ENCODE data around the gene STYXL2.

The STYXL2 gene

GRCh38 chr1:167107456-167107855 lies 13.6 kb downstream of the STYXL2 start:
- TF ChIP-seq, protein P1, sequence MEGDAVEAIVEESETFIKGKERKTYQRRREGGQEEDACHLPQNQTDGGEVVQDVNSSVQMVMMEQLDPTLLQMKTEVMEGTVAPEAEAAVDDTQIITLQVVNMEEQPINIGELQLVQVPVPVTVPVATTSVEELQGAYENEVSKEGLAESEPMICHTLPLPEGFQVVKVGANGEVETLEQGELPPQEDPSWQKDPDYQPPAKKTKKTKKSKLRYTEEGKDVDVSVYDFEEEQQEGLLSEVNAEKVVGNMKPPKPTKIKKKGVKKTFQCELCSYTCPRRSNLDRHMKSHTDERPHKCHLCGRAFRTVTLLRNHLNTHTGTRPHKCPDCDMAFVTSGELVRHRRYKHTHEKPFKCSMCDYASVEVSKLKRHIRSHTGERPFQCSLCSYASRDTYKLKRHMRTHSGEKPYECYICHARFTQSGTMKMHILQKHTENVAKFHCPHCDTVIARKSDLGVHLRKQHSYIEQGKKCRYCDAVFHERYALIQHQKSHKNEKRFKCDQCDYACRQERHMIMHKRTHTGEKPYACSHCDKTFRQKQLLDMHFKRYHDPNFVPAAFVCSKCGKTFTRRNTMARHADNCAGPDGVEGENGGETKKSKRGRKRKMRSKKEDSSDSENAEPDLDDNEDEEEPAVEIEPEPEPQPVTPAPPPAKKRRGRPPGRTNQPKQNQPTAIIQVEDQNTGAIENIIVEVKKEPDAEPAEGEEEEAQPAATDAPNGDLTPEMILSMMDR (IDR thresholded peaks at IDR 0.05; ENCODE audit: low read depth, low read length) = no peak

GRCh38 chr1:167109125-167109524 lies 15.2 kb downstream of the STYXL2 start:
- DNase-seq (ENCODE audit: extremely low read depth, low read depth) = no peak
- TF ChIP-seq, protein P1 (IDR thresholded peaks at IDR 0.05; ENCODE audit: low read depth, low read length) = no peak

More at GRCh38 chr1:167107456-167107855, 13.6 kb downstream of the STYXL2 start:
- DNase-seq (ENCODE audit: extremely low read depth, low read depth) = no peak

DNA sequence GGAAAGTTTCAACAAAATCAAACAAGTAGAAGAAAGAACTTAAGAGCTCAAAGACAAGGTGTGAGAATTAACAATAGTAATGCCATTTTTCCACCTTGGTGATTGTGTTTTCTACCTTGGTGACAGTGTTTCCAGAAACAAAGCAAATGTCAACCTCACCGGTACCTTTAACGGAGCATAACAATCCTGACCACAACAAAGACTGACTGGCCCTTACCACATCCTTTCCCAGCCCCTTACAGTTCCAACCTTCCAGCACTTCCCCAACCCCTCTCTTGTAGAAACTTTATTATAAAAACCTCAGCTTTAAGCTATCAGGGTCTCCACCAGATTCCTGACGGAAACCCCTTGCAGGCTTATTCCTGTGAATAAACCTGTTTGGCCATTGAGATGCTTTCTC lies 16.7 kb downstream of the STYXL2 start:
- no peak for DNase-seq (ENCODE audit: extremely low read depth, low read depth)
- TF ChIP-seq, protein P1 (IDR thresholded peaks at IDR 0.05; ENCODE audit: low read depth, low read length) = no peak

DNA sequence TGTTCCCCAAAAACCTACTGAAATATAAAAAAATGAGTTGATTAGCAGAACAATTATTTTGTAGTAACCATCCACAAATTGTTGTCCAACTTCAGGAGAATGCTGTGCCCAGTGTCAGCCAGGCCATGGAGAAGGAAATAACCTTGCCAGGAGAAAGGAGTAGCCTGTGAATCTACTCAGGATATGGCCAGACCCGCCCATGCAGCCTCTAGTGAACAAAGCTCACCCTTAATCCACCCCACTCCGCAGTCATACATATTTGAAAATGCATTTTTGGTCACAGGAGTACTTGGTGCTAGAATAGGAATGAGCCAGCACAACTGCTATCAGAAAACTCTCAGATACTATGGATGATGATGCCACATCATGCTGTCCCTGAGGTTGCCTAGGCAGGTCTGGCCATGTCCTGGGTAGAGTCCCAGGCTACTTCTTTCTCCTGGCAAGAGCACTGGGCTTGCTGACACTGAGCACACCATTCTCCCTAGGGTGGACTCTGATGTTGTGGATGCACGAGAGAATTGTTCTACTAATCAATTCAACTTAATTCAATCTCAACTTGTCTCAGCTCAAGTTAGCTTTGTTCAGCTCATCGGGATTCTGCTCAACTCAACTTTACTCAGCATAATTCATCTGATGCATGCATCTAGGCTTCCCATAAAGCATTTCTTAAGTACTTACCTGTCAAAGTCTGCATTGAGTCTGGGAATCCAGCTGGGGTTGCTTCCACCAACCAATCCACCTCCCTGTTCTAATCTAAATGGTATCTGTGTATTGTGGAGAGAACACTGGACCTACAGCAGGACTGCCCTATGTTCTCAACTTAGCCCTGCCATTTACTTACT lies 18.2 kb downstream of the STYXL2 start:
- DNase-seq (ENCODE audit: extremely low read depth, low read depth) = no peak
- TF ChIP-seq, protein P1 (IDR thresholded peaks at IDR 0.05; ENCODE audit: low read depth, low read length) = no peak

DNA sequence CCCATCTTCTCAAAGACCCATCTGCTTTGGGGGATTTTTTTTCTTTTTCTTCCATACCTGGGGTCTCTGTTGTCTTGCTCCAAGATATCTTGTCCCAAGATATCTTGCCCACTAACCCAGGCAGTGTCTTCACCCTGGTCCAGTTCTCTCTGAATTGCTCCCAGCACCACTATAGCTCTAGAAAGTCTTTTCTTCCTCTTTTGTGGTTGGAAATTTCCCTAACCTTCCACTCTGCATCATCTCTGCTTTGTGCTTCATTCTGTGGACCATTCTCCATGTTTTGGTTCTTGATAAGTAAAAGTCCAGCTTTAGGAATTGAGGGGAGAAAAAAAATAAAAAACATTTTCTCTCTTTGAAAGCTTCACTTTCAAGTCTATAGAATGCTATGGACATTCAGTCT lies 20.9 kb downstream of the STYXL2 start:
- TF ChIP-seq, protein P1 (IDR thresholded peaks at IDR 0.05; ENCODE audit: low read depth, low read length) = no peak
- no peak for DNase-seq (ENCODE audit: extremely low read depth, low read depth)

DNA sequence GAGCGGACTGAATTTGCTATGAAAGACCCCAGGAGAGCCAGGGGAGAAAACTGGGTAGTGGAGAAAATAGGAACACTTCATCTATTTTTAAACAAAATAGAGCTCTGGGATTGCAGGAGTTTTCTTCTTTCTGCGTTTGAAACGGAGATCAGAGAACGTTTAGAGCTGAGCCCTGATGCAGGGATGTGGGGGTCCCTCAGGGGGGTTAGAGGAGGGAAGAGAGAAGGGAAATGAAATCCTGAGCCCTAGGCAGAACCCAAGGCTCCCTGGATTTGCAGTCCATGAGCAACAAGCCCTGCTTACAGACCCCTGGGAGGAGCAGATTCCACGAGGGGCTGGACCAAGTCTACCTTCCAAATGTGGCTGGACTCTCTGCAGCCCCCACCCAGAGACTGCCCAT lies 21.8 kb downstream of the STYXL2 start:
- TF ChIP-seq, protein P1 (IDR thresholded peaks at IDR 0.05; ENCODE audit: low read depth, low read length) = no peak

DNA sequence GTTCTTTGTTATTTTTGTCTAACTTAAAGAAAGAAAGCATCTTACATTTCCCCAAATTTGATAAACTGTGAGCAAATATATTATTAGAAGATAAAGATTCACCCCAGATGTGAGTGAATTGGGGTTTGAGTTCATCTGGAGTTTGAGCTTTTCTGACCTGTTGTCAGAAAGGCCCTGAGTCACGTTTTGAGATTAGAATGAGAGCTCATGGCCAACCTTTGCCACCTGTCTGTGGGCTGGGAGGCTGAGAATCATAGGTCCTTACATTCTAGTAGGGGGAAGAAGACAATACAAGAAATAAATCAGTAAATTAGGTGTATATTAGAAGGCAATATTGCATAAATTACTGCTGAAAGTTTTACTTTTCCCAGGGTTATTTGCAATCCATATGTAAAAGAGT lies 22.3 kb downstream of the STYXL2 start:
- TF ChIP-seq, protein P1 (IDR thresholded peaks at IDR 0.05; ENCODE audit: low read depth, low read length) = no peak
- DNase-seq (ENCODE audit: extremely low read depth, low read depth) = no peak

More for the DNA sequence above, 21.8 kb downstream of the STYXL2 start:
- no peak for DNase-seq (ENCODE audit: extremely low read depth, low read depth)

All from AG09319 (cell line).